ENCODE results near the gene OR4D9. TPM values are rescaled to one million over a fixed set of nuclear protein-coding genes. Genes with fewer than 3 reads are reported as not detected.
"Not testable (repeated sequence)": the region's sequence is repeated elsewhere in the genome, so short reads cannot be mapped to it uniquely, and the experiment has no call there.

OR4D9 gene
- total and polyA plus RNA-seq, 2 donors (not counting 3 experiments of a cell fraction or from before 2014, with no cell fraction given): not detected

DNA sequence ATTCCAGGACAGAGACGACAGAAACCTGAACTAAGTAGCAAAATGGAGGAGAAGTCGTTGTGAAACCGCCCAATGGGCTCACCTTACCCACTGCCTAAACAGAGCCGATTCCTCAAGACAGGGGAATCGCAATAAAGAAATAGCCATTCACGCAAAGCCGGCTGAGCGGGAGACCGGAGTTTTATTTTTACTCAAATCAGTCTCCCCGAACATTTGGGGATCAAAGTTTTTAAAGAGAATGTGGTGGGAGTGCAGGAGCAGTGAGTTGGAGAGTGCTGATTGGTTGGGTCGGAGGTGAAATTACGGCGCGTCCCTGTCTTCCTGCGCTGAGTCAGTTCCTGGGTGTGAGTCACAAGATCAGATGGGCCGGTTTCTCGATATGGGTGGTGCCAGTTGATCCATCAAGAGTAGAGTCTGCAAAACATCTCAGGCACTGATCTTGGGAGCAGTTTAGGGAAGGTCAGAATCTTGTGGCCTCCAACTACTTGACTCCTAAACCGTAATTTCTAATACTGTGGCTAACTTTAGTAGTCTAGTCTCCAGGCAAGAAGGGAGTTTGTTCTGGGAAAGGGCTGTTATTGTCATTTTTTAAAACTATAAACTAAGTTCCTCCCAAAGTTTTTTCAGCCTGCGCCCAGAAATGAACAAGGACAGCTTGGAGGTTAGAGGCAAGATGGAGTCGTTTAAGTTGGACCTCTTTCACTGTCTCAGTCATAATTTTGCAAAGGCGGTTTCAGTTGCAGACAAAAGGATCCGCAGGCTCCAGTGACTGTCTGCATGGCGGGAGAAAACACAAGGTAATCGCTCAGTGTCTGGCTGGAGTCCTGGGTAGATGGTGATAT is 34.1 kb downstream of the OR4D9 start:
- BruUV-seq (replicated peaks): TSS peak; percentile 48
- DNase-seq (ENCODE audit: low read depth, low spot score): peak; percentile 23
- dilution Hi-C loops (cut with MboI; ENCODE audit: extremely low pct_ligation_motif_present, low sequenced_read_pairs): no loop called here

GRCh38 chr11:59547605-59548308 is 36.4 kb downstream of the OR4D9 start:
- H3K79me2 ChIP-seq (ENCODE audit: control insufficient read depth, insufficient read depth, low read length): not testable (repeated sequence)
- peak; percentile 40 for DNase-seq (ENCODE audit: low read depth, low spot score)
- CTCF ChIA-PET: interaction anchor here (2.3 kb wide), 1 partner anchor 11 kb away, joined by 10 read pairs; no protein-coding TSS in a partner anchor

More for the DNA sequence above, 34.1 kb downstream of the OR4D9 start:
- Histone ChIP-seq H3K27me3 (ENCODE audit: control insufficient read depth in 2 of 2, insufficient read depth in 2 of 2, low read length in 2 of 2) (no peaks in the 10 kb centered on the region), H2AFZ (ENCODE audit: low read depth, low read length) (peak overlapping the region; percentile 8), H3K4me3 (replicated peaks in 1 of 3; ENCODE audit: insufficient read depth in 1 of 3, low read depth in 1 of 3, low read length in 3 of 3) (no peak overlapping the region), H4K20me1 (replicated peaks; ENCODE audit: control insufficient read depth, extremely low read depth, insufficient read depth, low read length) (no peaks in the 10 kb centered on the region), H3K36me3 (ENCODE audit: control insufficient read depth in 2 of 2, extremely low read depth in 1 of 2, insufficient read depth in 2 of 2, low read length in 2 of 2) (no peaks in the 10 kb centered on the region), H3K4me2 (ENCODE audit: insufficient read depth, low read length) (peak overlapping the region; percentile 42), H3K27ac (ENCODE audit: insufficient read depth, low read depth, low read length) (no peak overlapping the region), H3K4me1 (ENCODE audit: control insufficient read depth, extremely low read depth, insufficient read depth, low read length) (peaks cover 27% of the 10 kb centered on the region), H3K9me3 (replicated peaks; ENCODE audit: control insufficient read depth, insufficient read depth, low read length) (no peaks in the 10 kb centered on the region), H3K9me1 (replicated peaks; ENCODE audit: control insufficient read depth, extremely low read depth, insufficient read depth, low read length) (no peaks in the 10 kb centered on the region), H3K79me2 (ENCODE audit: control insufficient read depth, insufficient read depth, low read length) (no peaks in the 10 kb centered on the region), H3K9ac (replicated peaks; ENCODE audit: extremely low read depth, insufficient read depth, low read length) (no peak overlapping the region)
- ChIA-PET CTCF (no interaction called here), POLR2A (no interaction called here)
- peak; percentile 74 for FAIRE-seq
- TF ChIP-seq POLR2A (IDR thresholded peaks at IDR 0.05; ENCODE audit: low read depth, low read length) (no peak), POLR2AphosphoS5 (IDR thresholded peaks at IDR 0.05; ENCODE audit: insufficient read depth, low read depth, low read length) (peak; percentile 16), JUN (IDR thresholded peaks at IDR 0.05; ENCODE audit: borderline replicate concordance, insufficient read depth, insufficient read length, low read depth) (peak; percentile 25)
- TF ChIP-seq, protein P1, sequence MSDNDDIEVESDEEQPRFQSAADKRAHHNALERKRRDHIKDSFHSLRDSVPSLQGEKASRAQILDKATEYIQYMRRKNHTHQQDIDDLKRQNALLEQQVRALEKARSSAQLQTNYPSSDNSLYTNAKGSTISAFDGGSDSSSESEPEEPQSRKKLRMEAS (IDR thresholded peaks at IDR 0.05; ENCODE audit: insufficient read depth, insufficient read length): no peak
- intact Hi-C loops (cut with micrococcal nuclease): no loop called here

More at GRCh38 chr11:59547605-59548308, 36.4 kb downstream of the OR4D9 start:
- H3K9me1 ChIP-seq (replicated peaks; ENCODE audit: control insufficient read depth, extremely low read depth, insufficient read depth, low read length); H3K4me3 ChIP-seq (replicated peaks in 1 of 3; ENCODE audit: insufficient read depth in 1 of 3, low read depth in 1 of 3, low read length in 3 of 3); BruUV-seq (replicated peaks); H4K20me1 ChIP-seq (replicated peaks; ENCODE audit: control insufficient read depth, extremely low read depth, insufficient read depth, low read length); H3K27me3 ChIP-seq (ENCODE audit: control insufficient read depth in 2 of 2, insufficient read depth in 2 of 2, low read length in 2 of 2); dilution Hi-C loops (cut with MboI; ENCODE audit: extremely low pct_ligation_motif_present, low sequenced_read_pairs); H3K9ac ChIP-seq (replicated peaks; ENCODE audit: extremely low read depth, insufficient read depth, low read length); POLR2A ChIA-PET; H3K36me3 ChIP-seq (ENCODE audit: control insufficient read depth in 2 of 2, extremely low read depth in 1 of 2, insufficient read depth in 2 of 2, low read length in 2 of 2); H3K27ac ChIP-seq (ENCODE audit: insufficient read depth, low read depth, low read length); intact Hi-C loops (cut with micrococcal nuclease); FAIRE-seq; H2AFZ ChIP-seq (ENCODE audit: low read depth, low read length); H3K9me3 ChIP-seq (replicated peaks; ENCODE audit: control insufficient read depth, insufficient read depth, low read length); H3K4me2 ChIP-seq (ENCODE audit: insufficient read depth, low read length): not testable (repeated sequence)
- H3K4me1 ChIP-seq (ENCODE audit: control insufficient read depth, extremely low read depth, insufficient read depth, low read length): peaks cover 27% of the 10 kb centered on the region

All from endothelial cell of umbilical vein (primary cell).